HG02588 (cell line): ENCODE measurements around the gene TWF2.
A peak's percentile ranks its signal among the peaks of the same experiment; 100 is the strongest.
"Not testable (repeated sequence)": the region's sequence is repeated elsewhere in the genome, so short reads cannot be mapped to it uniquely, and the experiment has no call there.

ENCODE experiments used
- ATAC-seq: cut with Tn5 transposase; IDR thresholded peaks from one replicate; pipeline ENCODE4 v1.9.1; 2021; ENCODE audit warnings: mild to moderate bottlenecking, moderate library complexity; ENCODE audit not compliant: unreplicated experiment

Gene TWF2

GRCh38 chr3:52238761-52239701, at the start of gene TWF2:
Gene TWF2 (minus strand): TSS chr3:52239158. CDS start chr3:52239016, 142 bp downstream.
- ATAC-seq, result peak; percentile 76

DNA sequence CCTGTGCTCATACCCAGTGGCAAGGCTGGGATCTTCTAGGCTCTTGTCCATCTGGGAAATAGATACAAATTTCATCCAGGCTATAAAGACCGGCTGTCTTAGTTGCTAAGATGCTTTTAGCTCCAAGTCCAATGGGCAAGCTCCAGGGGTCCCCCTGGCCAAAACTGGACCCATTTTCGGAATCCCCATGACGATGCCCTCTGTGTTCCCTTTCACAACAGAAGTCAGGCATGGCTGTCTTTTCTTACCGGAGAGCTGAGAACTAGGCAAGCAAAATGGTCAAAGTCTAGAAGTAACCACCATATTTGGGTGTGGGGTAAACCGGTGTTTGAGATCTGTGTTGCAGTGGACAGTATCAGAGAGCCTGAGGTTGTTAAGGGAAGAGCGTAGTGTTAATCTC, 49.7 kb upstream of the TWF2 start:
- no peak for ATAC-seq

GRCh38 chr3:52286777-52287110, 47.8 kb upstream of the TWF2 start:
- ATAC-seq, result no peak

DNA sequence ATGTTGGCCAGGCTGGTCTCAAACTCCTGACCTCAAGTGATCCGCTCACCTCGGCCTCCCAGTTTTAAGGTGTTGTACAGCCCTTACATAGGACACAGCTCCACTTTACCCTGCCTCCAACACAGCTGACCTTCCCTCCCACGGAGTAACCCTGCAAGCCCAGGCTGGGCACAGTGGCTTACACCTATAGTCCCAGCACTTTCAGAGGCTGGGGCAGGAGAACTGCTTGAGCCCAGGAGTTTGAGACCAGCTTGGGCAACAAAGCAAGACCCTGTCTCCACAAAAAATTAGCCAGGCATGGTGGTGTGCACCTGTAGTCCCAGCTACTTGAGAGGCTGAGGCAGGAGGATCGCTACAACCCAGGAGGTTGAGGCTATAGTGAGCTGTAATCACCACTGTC, 45.1 kb upstream of the TWF2 start:
- not testable (repeated sequence) for ATAC-seq

- no peak for ATAC-seq
Observed at GRCh38 chr3:52283306-52283705, 44.3 kb upstream of the TWF2 start.

DNA sequence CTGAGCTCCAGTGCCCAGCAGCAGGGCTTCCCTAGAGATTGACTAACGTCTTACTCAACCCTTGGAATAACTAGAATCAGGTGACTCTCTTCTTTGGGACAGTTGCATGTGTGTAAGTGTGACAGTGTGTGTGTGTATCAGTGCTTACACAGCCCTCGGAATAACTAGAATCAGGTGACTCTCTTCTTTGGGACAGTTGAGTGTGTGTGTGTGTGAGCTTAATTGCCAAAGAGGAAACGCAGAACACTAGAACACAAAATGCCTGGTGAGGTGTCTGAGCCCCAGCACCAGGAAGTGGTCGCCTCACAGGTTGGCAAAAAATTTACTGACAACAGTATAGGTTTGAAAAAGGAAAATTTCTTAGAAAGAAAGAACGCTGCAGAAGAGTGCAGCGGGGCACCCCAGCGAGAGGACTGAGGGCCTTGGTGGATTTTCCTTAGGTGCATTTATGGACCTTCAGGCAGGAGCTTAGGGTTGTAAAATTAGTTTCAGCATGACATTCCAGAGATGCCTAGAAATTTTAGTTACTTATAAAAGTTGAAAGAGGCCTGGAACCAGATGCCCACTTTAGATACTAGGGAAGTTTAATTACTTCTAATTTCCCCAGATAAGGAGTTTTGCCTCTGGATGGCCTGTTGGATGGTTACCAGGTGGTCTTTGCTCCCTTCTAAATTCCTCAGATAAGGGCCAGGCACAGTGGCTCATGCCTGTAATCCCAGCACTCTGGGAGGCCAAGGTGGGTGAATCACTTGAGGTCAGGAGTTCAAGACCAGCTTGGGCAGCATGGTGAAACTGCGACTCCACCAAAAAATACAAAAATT, 43.2 kb upstream of the TWF2 start:
- ATAC-seq, result no peak

DNA sequence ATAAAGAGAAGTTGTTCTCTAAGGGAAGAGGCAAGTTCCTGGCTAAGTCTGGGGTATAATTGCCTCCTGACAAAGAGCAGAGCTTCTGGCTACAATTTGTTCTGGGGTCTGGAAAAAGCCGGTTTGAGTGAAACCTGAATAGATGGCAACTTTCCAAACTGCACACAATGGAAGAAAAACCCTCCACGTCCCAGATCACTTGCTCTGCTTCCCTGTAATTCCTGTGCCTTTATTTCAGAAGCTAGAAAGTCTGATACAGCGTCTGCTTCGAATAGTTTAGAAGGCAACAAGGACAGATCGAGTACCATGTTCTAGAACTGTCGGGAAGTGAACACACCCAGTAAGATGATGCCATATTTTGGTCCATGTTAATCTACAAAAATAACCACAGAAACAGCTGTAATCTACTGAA, 41.1 kb upstream of the TWF2 start:
- ATAC-seq, result no peak

- ATAC-seq, result no peak
Observed at GRCh38 chr3:52279596-52279995, 40.6 kb upstream of the TWF2 start.

GRCh38 chr3:52278510-52279069, 39.6 kb upstream of the TWF2 start, which contains the start of gene WDR82:
Gene WDR82 (minus strand): TSS chr3:52278649. CDS start chr3:52278361, 288 bp downstream.
- ATAC-seq, result peak; percentile 79

DNA sequence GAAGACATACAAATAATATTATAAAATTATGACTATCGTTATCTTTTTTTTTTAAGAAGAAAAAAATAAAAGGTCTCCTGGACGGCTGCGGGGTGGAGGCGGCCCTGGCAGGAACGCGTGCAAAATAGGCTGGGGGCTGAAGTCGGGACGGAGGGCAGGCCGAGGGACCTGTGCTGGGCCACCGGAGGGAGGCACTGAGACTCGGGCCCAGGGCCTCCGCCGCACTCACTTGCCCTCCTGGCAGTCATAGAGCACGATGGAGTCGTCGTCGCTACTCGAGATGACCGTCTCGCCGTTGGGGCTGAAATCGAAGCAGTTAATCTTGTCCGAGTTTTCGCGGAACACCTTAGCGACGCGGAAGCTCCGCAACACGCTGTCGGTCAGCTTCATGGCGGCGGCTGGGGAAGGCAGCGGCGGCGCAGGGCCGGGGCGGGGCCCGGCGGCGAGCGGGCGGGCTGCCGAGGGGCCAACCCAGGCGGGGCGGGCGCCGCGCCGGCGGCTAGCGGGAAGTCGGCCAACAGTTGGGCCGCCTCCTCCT, 39.1 kb upstream of the TWF2 start:
- peak; percentile 52 for ATAC-seq

DNA sequence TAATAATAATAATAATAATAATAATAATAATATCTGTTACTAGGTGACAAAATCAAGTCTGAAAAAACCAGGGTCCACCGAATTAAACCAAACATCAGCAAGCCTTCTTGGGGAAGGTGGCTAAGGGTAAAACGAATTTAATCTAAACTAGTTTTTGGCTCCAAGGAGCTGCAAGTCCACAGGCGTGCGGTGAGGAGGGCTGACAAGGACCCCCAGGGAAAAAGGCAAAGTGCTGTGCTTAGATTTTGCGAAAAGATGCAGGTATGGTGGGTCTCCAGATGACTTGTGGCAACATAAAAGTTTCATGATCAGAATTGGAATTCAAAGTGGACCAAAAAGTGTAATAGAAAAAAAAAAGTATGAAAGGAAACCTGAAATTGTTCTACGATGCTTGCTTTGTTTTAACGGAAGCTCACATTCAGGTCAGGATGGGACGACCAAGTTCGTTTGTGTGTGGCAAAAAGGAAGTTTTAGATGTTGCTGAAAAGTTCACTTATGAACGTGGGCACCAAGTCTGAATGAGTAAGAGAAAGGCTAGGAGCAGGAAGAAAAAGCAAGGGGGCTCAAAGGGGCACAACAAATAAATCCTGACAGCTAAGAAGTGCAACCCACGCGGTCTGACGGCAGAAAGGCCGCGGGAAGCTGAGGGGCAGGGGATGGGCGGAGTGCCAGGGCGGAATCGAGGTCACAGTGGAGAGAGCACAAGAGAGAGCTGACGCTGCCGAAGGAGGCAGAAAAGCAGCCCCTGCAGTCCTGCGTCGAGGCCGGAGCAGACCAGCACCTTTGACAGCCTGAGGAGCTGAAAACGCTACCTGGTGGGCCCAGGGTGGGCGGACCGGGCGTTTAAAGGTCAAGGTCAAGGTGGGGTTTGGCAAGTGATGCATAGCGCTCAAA, 38.4 kb upstream of the TWF2 start:
- no peak for ATAC-seq

DNA sequence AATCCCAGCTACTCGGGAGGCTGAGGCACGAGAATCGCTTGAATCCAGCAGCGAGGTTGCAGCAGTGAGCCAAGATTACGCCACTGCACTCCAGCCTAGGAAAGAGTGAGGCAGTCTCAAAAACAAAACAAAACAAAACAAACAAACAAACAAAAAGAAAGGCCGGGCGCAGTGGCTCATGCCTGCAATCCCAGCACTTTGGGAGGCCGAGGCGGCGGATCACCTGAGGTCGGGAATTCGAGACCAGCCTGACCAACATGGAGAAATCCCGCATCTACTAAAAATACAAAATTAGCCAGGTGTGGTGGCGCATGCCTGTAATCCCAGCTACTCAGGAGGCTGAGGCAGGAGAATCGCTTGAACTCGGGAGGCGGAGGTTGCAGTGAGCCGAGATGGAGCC, 35.8 kb upstream of the TWF2 start:
- ATAC-seq, result not testable (repeated sequence)

DNA sequence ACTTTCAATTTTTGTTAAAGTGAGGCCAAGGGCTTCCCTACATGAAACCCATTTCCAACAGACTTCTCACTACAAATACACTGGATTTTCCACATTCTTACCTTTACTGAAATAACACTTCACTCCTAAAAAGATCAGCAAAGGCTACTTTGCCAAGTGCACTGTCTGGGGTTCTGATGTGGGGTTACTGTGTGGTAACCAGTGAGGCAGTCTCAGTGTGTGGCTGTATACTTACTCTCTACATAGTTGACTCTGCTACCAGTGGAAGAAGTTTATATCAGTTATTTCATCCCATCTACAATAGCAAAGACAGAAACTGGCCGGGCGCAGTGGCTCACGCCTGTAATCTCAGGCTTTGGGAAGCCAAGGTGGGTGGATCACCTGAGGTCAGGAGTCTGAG, 33.9 kb upstream of the TWF2 start:
- no peak for ATAC-seq

GRCh38 chr3:52272172-52272571, 33.2 kb upstream of the TWF2 start:
- not testable (repeated sequence) for ATAC-seq

GRCh38 chr3:52270252-52270754, 31.3 kb upstream of the TWF2 start:
- no peak for ATAC-seq

- no peak for ATAC-seq
Observed at GRCh38 chr3:52269776-52270175, 30.8 kb upstream of the TWF2 start.

- no peak for ATAC-seq
Observed at GRCh38 chr3:52268036-52268435, 29.1 kb upstream of the TWF2 start.

GRCh38 chr3:52265387-52265786, 26.4 kb upstream of the TWF2 start:
- no peak for ATAC-seq

DNA sequence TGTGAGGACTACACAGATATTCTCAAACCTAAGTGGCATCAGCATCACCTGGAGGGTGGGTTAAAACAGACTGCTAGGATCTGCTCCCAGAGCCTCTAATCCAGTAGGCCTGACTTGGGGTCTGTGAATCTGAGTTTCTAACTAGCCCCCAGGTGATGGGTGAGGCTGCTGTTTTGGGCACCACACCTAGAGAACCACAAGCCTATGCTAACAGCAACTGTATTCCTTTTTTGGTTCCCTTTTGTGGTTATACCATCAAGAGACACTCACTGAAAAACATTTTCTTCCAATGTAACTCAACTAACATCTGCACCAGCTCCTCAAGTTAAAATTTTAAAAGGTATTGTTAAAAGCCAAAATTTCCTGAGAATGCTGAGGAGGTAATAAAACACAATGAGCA, 23.5 kb upstream of the TWF2 start:
- ATAC-seq, result no peak

GRCh38 chr3:52259448-52259847, 20.5 kb upstream of the TWF2 start:
- ATAC-seq, result no peak
